WTC11 (cell line): Measurements from ENCODE around the gene PRSS56. TPM values are rescaled to one million over a fixed set of nuclear protein-coding genes. Genes with fewer than 3 reads are reported as not detected.

ENCODE experiments used
- CTCF ChIP-seq: fragments of 200-600 bp; IDR thresholded peaks from 2 replicates; pipeline ENCODE4 v1.8.0; 2022; ENCODE audit warnings: antibody characterized with exemption
- E2F1 ChIP-seq: sonication (generic); formaldehyde crosslinking; IDR thresholded peaks from 2 replicates; pipeline ENCODE4 v1.8.0; 2022; ENCODE audit warnings: mild to moderate bottlenecking, missing genetic modification reagents
- FOXP1 ChIP-seq: sonication (generic); formaldehyde crosslinking; IDR thresholded peaks from 2 replicates; pipeline ENCODE4 v1.8.0; 2022; ENCODE audit warnings: missing genetic modification reagents, mild to moderate bottlenecking, moderate library complexity, borderline replicate concordance
- FOXP4 ChIP-seq: sonication (generic); formaldehyde crosslinking; IDR thresholded peaks from 2 replicates; pipeline ENCODE4 v1.8.0; 2022; ENCODE audit warnings: mild to moderate bottlenecking, missing genetic modification reagents
- HMGA2 ChIP-seq: fragments of 250-450 bp; sonication (Bioruptor Pico); IDR thresholded peaks from 2 replicates; pipeline ENCODE4 v1.4.0; 2021; ENCODE audit warnings: mild to moderate bottlenecking, moderate library complexity
- KAT7 ChIP-seq: sonication (generic); formaldehyde crosslinking; IDR thresholded peaks from 2 replicates; pipeline ENCODE4 v1.8.1; 2023; ENCODE audit warnings: missing genetic modification reagents, mild to moderate bottlenecking, borderline replicate concordance
- MYBL2 ChIP-seq: sonication (generic); formaldehyde crosslinking; IDR thresholded peaks from 2 replicates; pipeline ENCODE4 v1.8.1; 2023; ENCODE audit warnings: mild to moderate bottlenecking, moderate library complexity, missing genetic modification reagents
- NFATC4 ChIP-seq: fragments of 250-450 bp; sonication (Bioruptor Pico); IDR thresholded peaks from 2 replicates; pipeline ENCODE4 v1.9.0; 2021; ENCODE audit warnings: mild to moderate bottlenecking
- OVOL2 ChIP-seq: fragments of 250-450 bp; sonication (Bioruptor Pico); IDR thresholded peaks from 2 replicates; pipeline ENCODE4 v1.9.0; 2021; ENCODE audit warnings: mild to moderate bottlenecking, borderline replicate concordance
- USF1 ChIP-seq: sonication (generic); formaldehyde crosslinking; IDR thresholded peaks from 2 replicates; pipeline ENCODE4 v1.8.0; 2022; ENCODE audit warnings: mild to moderate bottlenecking, missing genetic modification reagents
- USF2 ChIP-seq: sonication (generic); formaldehyde crosslinking; IDR thresholded peaks from 2 replicates; pipeline ENCODE4 v1.8.1; 2023; ENCODE audit warnings: mild to moderate bottlenecking, missing genetic modification reagents, moderate library complexity
- ZBTB43 ChIP-seq: sonication (generic); formaldehyde crosslinking; IDR thresholded peaks from 2 replicates; pipeline ENCODE4 v1.8.1; 2023; ENCODE audit warnings: mild to moderate bottlenecking, missing genetic modification reagents
- ZNF263 ChIP-seq: sonication (generic); formaldehyde crosslinking; IDR thresholded peaks from 2 replicates; pipeline ENCODE4 v1.8.1; 2022; ENCODE audit warnings: low read depth, mild to moderate bottlenecking, moderate library complexity, missing genetic modification reagents
- ZNF416 ChIP-seq: fragments of 250-450 bp; sonication (Bioruptor Pico); IDR thresholded peaks from 2 replicates; pipeline ENCODE4 v1.9.0; 2021; ENCODE audit warnings: mild to moderate bottlenecking, inconsistent platforms
- total RNA-seq: library from RNA; stranded (reverse); gene quantifications from 3 replicates; pipeline ENCODE4 v1.2.3, GENCODE V29; 2021
- TF ChIP-seq, protein P1 (sequence below): sonication (generic); formaldehyde crosslinking; conservative IDR thresholded peaks from 2 replicates; pipeline ENCODE4 v1.8.1; 2023; ENCODE audit warnings: mild to moderate bottlenecking, low read depth, missing genetic modification reagents, moderate library complexity
- TF ChIP-seq, protein P2 (sequence below): sonication (generic); formaldehyde crosslinking; IDR thresholded peaks from 2 replicates; pipeline ENCODE4 v1.8.1; 2023; ENCODE audit warnings: mild to moderate bottlenecking, missing genetic modification reagents
- TF ChIP-seq, protein P3 (sequence below): fragments of 250-450 bp; sonication (Bioruptor Pico); conservative IDR thresholded peaks from 2 replicates; pipeline ENCODE4 v1.9.0; 2021; ENCODE audit warnings: mild to moderate bottlenecking
- TF ChIP-seq, protein P4 (sequence below): sonication (generic); formaldehyde crosslinking; IDR thresholded peaks from 2 replicates; pipeline ENCODE4 v1.8.1; 2022; ENCODE audit warnings: missing genetic modification reagents, borderline replicate concordance

PRSS56 gene
- total RNA-seq, 1 experiment from 2014 or later, result not detected

GRCh38 chr2:232485757-232486557 lies 34.2 kb upstream of the PRSS56 start (continued):
- TF ChIP-seq, protein P1, sequence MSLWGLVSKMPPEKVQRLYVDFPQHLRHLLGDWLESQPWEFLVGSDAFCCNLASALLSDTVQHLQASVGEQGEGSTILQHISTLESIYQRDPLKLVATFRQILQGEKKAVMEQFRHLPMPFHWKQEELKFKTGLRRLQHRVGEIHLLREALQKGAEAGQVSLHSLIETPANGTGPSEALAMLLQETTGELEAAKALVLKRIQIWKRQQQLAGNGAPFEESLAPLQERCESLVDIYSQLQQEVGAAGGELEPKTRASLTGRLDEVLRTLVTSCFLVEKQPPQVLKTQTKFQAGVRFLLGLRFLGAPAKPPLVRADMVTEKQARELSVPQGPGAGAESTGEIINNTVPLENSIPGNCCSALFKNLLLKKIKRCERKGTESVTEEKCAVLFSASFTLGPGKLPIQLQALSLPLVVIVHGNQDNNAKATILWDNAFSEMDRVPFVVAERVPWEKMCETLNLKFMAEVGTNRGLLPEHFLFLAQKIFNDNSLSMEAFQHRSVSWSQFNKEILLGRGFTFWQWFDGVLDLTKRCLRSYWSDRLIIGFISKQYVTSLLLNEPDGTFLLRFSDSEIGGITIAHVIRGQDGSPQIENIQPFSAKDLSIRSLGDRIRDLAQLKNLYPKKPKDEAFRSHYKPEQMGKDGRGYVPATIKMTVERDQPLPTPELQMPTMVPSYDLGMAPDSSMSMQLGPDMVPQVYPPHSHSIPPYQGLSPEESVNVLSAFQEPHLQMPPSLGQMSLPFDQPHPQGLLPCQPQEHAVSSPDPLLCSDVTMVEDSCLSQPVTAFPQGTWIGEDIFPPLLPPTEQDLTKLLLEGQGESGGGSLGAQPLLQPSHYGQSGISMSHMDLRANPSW (CRISPR knock-in tag), result no peak
- TF ChIP-seq USF2, result no peak
- TF ChIP-seq USF1 (CRISPR knock-in tag), result 0 out of 2 replicates have a peak, but pooled peaks have one; percentile 24
- TF ChIP-seq FOXP4 (CRISPR knock-in tag), result 0 out of 2 replicates have a peak, but pooled peaks have one; percentile 33
- TF ChIP-seq, protein P2, sequence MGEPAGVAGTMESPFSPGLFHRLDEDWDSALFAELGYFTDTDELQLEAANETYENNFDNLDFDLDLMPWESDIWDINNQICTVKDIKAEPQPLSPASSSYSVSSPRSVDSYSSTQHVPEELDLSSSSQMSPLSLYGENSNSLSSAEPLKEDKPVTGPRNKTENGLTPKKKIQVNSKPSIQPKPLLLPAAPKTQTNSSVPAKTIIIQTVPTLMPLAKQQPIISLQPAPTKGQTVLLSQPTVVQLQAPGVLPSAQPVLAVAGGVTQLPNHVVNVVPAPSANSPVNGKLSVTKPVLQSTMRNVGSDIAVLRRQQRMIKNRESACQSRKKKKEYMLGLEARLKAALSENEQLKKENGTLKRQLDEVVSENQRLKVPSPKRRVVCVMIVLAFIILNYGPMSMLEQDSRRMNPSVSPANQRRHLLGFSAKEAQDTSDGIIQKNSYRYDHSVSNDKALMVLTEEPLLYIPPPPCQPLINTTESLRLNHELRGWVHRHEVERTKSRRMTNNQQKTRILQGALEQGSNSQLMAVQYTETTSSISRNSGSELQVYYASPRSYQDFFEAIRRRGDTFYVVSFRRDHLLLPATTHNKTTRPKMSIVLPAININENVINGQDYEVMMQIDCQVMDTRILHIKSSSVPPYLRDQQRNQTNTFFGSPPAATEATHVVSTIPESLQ (CRISPR knock-in tag), result no peak
- no peak for TF ChIP-seq FOXP1 (CRISPR knock-in tag)
- TF ChIP-seq NFATC4 (CRISPR knock-in tag), result no peak
- TF ChIP-seq E2F1 (CRISPR knock-in tag), result no peak
- TF ChIP-seq KAT7 (CRISPR knock-in tag), result no peak
- TF ChIP-seq OVOL2 (CRISPR knock-in tag), result no peak
- no peak for TF ChIP-seq ZNF263 (CRISPR knock-in tag)
- TF ChIP-seq HMGA2 (CRISPR knock-in tag), result no peak
- TF ChIP-seq ZBTB43 (CRISPR knock-in tag), result no peak; the same call in none of the 2 replicates
- TF ChIP-seq CTCF, result no peak
- no peak for TF ChIP-seq ZNF416 (CRISPR knock-in tag)
- TF ChIP-seq, protein P3, sequence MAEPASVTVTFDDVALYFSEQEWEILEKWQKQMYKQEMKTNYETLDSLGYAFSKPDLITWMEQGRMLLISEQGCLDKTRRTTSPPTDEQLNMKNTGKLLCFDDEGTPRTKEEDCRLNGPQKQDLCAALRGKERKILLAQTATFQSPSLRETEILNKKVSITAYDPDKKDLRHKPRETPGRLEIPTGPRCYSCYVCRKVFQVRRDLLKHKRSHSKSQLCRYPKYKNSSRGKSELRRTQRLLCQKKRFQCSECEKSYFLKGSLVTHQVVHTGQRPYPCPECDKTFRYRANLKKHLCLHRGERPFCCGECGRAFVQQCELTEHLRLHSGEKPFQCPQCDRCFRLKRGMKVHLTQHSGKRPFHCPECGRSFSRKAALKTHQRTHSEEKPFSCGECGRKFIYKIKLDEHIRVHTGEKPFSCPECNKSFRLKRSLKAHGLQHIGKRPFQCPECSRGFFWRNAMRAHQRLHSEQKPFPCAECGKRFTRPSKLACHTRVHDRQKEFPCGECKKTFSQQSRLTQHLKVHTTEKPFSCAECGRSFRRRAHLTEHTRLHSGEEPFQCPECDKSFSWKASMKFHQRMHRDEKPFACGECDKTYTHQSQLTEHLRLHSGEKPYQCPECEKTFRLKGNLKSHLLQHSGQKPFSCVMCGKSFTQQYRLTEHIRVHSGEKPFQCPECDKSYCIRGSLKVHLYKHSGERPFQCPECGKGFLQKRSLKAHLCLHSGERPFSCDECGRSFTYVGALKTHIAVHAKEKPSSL (CRISPR knock-in tag), result no peak
- TF ChIP-seq, protein P4, sequence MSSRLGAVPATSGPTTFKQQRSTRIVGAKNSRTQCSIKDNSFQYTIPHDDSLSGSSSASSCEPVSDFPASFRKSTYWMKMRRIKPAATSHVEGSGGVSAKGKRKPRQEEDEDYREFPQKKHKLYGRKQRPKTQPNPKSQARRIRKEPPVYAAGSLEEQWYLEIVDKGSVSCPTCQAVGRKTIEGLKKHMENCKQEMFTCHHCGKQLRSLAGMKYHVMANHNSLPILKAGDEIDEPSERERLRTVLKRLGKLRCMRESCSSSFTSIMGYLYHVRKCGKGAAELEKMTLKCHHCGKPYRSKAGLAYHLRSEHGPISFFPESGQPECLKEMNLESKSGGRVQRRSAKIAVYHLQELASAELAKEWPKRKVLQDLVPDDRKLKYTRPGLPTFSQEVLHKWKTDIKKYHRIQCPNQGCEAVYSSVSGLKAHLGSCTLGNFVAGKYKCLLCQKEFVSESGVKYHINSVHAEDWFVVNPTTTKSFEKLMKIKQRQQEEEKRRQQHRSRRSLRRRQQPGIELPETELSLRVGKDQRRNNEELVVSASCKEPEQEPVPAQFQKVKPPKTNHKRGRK (CRISPR knock-in tag), result no peak
- TF ChIP-seq MYBL2 (CRISPR knock-in tag), result no peak
